ENCODE data around the gene PCDHGC4. TPM values are rescaled to one million over a fixed set of nuclear protein-coding genes. Genes with fewer than 3 reads are reported as not detected.

PCDHGC4 gene
- total and polyA plus RNA-seq, 2 of the 8 experiments (the other 6 are each of a cell fraction or from before 2014, with no cell fraction given), result 2.1 to 2.4 TPM

- TF ChIP-seq KDM4A (IDR thresholded peaks at IDR 0.05; ENCODE audit: low read depth, low read length, severe bottlenecking) (no peak), SP4 (IDR thresholded peaks at IDR 0.05; ENCODE audit: low read length) (no peak), EP300 (IDR thresholded peaks at IDR 0.05; ENCODE audit: borderline replicate concordance in 1 of 2, low read depth in 2 of 2, low read length in 2 of 2) (no peak), GTF2F1 (IDR thresholded peaks at IDR 0.05; ENCODE audit: borderline replicate concordance, low read depth, low read length) (no peak), CTCF (IDR thresholded peaks at IDR 0.05; ENCODE audit: control extremely low read depth in 1 of 3, insufficient read depth in 1 of 3, low read depth in 1 of 3, low read length in 3 of 3) (no peak), BRCA1 (IDR thresholded peaks at IDR 0.05; ENCODE audit: low read depth, low read length) (no peak)
- TF ChIP-seq, protein P1, sequence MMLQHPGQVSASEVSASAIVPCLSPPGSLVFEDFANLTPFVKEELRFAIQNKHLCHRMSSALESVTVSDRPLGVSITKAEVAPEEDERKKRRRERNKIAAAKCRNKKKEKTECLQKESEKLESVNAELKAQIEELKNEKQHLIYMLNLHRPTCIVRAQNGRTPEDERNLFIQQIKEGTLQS (IDR thresholded peaks at IDR 0.05; ENCODE audit: insufficient read depth, low read depth, low read length), result no peak
These were observed 1.3 kb downstream of the PCDHGC4 start (continued) for GRCh38 chr5:141486091-141486490.
